GM12891 (cell line): ENCODE results near the gene NAA16. TPM values are rescaled to one million over a fixed set of nuclear protein-coding genes. Genes with fewer than 3 reads are reported as not detected.
A peak's percentile ranks its signal among the peaks of the same experiment; 100 is the strongest.
"Not testable (repeated sequence)": the region's sequence is repeated elsewhere in the genome, so short reads cannot be mapped to it uniquely, and the experiment has no call there.

ENCODE experiments used
- DNase-seq: peaks from one replicate; pipeline ENCODE4 v3.0.0; 2011; ENCODE audit warnings: low spot score; ENCODE audit not compliant: insufficient read length
- FAIRE-seq: peaks from 2 replicates; lab custom pipeline; 2011; peaks lifted over from hg19 to GRCh38; lab: Jason Lieb, UNC
- PAX5 ChIP-seq: IDR thresholded peaks from 2 replicates; pipeline ENCODE4 v1.6.1; 2011; ENCODE audit warnings: low read length, moderate library complexity, mild to moderate bottlenecking; ENCODE audit not compliant: insufficient read depth, severe bottlenecking
- POLR2A ChIP-seq: IDR thresholded peaks from 2 replicates; pipeline ENCODE4 v1.6.1; 2011; ENCODE audit warnings: low read depth, low read length, control low read depth
- POLR2AphosphoS5 ChIP-seq: IDR thresholded peaks from 2 replicates; pipeline ENCODE4 v1.6.1; 2011; ENCODE audit warnings: low read depth, low read length, control low read depth
- POU2F2 ChIP-seq: IDR thresholded peaks from 2 replicates; pipeline ENCODE4 v1.6.1; 2011; ENCODE audit warnings: low read depth, mild to moderate bottlenecking, control low read depth, low read length, moderate library complexity
- SPI1 ChIP-seq: IDR thresholded peaks from 2 replicates; pipeline ENCODE4 v1.6.1; 2011; ENCODE audit warnings: low read depth, low read length, control low read depth
- TAF1 ChIP-seq: IDR thresholded peaks from 2 replicates; pipeline ENCODE4 v1.6.1; 2011; ENCODE audit warnings: low read depth, low read length, control low read depth
- polyA plus RNA-seq: library from polyadenylated mRNA; unstranded; fragments of >200 nt; gene quantifications from one replicate; pipeline ENCODE4 v1.2.1, GENCODE V29; 2012; ENCODE audit warnings: low read depth, missing spikeins, inconsistent platforms; ENCODE audit not compliant: missing spikeins

The NAA16 gene
- 5.2 TPM for polyA plus RNA-seq

GRCh38 chr13:41310963-41311405, at the start of gene NAA16:
NAA16 (plus strand) TSS chr13:41311267; CDS start chr13:41311529, 262 bp downstream.
- TF ChIP-seq PAX5 (no peak), POLR2A (peak; percentile 59), POLR2AphosphoS5 (peak; percentile 60; the same call in 1 of the 2 replicates), SPI1 (no peak), TAF1 (peak; percentile 27; the same call in 1 of the 2 replicates), POU2F2 (no peak)
- DNase-seq: peak; percentile 89
- peak; percentile 98 for FAIRE-seq

- TF ChIP-seq PAX5 (peak; percentile 9), SPI1 (peak; percentile 18; the same call in 1 of the 2 replicates), POLR2A (peak; percentile 83), POLR2AphosphoS5 (peak; percentile 80), TAF1 (peak; percentile 74), POU2F2 (peak; percentile 80; the same call in 1 of the 2 replicates)
- peak; percentile 94 for FAIRE-seq
- peak; percentile 60 for DNase-seq
These were observed 47.7 kb upstream of the NAA16 start, which contains the start of gene MTRF1 for GRCh38 chr13:41263261-41263971. MTRF1 (minus strand) TSS chr13:41263576; CDS start chr13:41260907, 2,669 bp downstream.

GRCh38 chr13:41267106-41267505, 44.0 kb upstream of the NAA16 start:
- FAIRE-seq: no peak
- TF ChIP-seq POLR2A: no peak
- no peak for TF ChIP-seq POU2F2
- no peak for TF ChIP-seq POLR2AphosphoS5
- no peak for TF ChIP-seq SPI1
- TF ChIP-seq TAF1: no peak
- TF ChIP-seq PAX5: no peak
- DNase-seq: no peak

GRCh38 chr13:41268764-41269163, 42.3 kb upstream of the NAA16 start:
- TF ChIP-seq SPI1 (no peak), POLR2A (no peak), POLR2AphosphoS5 (no peak), TAF1 (no peak), PAX5 (no peak), POU2F2 (no peak)
- DNase-seq (no peak), FAIRE-seq (no peak)

GRCh38 chr13:41271456-41272285, 39.4 kb upstream of the NAA16 start:
- DNase-seq (no peak), FAIRE-seq (peak; percentile 23)
- TF ChIP-seq POLR2AphosphoS5: no peak
- peak; percentile 13; the same call in 1 of the 2 replicates for TF ChIP-seq SPI1

- no peak for TF ChIP-seq PAX5
- no peak for TF ChIP-seq POU2F2
- no peak for TF ChIP-seq POLR2AphosphoS5
- TF ChIP-seq SPI1: no peak
- no peak for TF ChIP-seq POLR2A
- no peak for TF ChIP-seq TAF1
- DNase-seq (no peak), FAIRE-seq (no peak)
These were observed 37.1 kb upstream of the NAA16 start for GRCh38 chr13:41273831-41274441.

GRCh38 chr13:41274881-41275280, 36.2 kb upstream of the NAA16 start:
- TF ChIP-seq POLR2AphosphoS5: no peak
- TF ChIP-seq PAX5: no peak
- no peak for TF ChIP-seq TAF1
- no peak for TF ChIP-seq POLR2A
- TF ChIP-seq POU2F2: no peak
- no peak for TF ChIP-seq SPI1
- FAIRE-seq (no peak), DNase-seq (no peak)

GRCh38 chr13:41276824-41277223, 34.2 kb upstream of the NAA16 start:
- no peak for FAIRE-seq
- TF ChIP-seq TAF1: no peak
- TF ChIP-seq POLR2A: no peak
- no peak for TF ChIP-seq POU2F2
- no peak for TF ChIP-seq POLR2AphosphoS5
- no peak for TF ChIP-seq SPI1
- TF ChIP-seq PAX5: no peak
- DNase-seq: no peak

- FAIRE-seq: not testable (repeated sequence)
These were observed 31.9 kb upstream of the NAA16 start for GRCh38 chr13:41279156-41279555.

More at GRCh38 chr13:41279156-41279555, 31.9 kb upstream of the NAA16 start:
- DNase-seq: not testable (repeated sequence)
